ENCODE data around the gene SGSM2.

SGSM2 gene

GRCh38 chr17:2427215-2427614 lies 89.9 kb downstream of the SGSM2 start:
- no peak for DNase-seq (ENCODE audit: low read depth, low spot score)
- TF ChIP-seq, protein P1, sequence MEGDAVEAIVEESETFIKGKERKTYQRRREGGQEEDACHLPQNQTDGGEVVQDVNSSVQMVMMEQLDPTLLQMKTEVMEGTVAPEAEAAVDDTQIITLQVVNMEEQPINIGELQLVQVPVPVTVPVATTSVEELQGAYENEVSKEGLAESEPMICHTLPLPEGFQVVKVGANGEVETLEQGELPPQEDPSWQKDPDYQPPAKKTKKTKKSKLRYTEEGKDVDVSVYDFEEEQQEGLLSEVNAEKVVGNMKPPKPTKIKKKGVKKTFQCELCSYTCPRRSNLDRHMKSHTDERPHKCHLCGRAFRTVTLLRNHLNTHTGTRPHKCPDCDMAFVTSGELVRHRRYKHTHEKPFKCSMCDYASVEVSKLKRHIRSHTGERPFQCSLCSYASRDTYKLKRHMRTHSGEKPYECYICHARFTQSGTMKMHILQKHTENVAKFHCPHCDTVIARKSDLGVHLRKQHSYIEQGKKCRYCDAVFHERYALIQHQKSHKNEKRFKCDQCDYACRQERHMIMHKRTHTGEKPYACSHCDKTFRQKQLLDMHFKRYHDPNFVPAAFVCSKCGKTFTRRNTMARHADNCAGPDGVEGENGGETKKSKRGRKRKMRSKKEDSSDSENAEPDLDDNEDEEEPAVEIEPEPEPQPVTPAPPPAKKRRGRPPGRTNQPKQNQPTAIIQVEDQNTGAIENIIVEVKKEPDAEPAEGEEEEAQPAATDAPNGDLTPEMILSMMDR (IDR thresholded peaks at IDR 0.05; ENCODE audit: low read depth, low read length), result no peak
- H3K4me3 ChIP-seq (ENCODE audit: low read depth, low read length), result no peak overlapping the region
- in situ Hi-C loops (cut with HindIII; ENCODE audit: low sequenced_read_pairs), result no loop called here

GRCh38 chr17:2427910-2428309 lies 90.6 kb downstream of the SGSM2 start:
- no peak for DNase-seq (ENCODE audit: low read depth, low spot score)
- TF ChIP-seq, protein P1 (IDR thresholded peaks at IDR 0.05; ENCODE audit: low read depth, low read length), result no peak
- in situ Hi-C loops (cut with HindIII; ENCODE audit: low sequenced_read_pairs), result no loop called here
- no peak overlapping the region for H3K4me3 ChIP-seq (ENCODE audit: low read depth, low read length)

Data from astrocyte of the spinal cord (primary cell).